ENCODE data around the gene CAMKK1.

The CAMKK1 gene

DNA sequence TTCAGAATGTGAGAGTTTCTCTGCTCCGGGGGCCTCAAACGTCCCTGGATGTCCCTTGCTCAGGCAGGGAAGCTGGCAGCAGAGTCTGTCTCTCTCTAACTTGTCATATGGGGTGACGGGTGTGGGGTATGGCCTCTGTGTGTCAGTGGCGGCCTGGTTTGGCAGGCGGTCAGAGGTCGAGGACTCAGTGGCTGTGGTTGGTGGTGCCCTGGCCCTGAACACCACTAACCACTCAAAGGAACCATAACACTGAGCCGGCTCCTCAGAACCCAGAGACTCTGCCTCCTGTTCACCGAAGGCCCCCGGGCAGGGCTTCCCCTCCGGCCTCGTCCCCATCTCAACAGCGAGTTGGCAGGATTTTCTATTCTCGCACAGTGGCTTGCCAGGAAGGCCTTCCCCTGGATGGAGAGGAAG, 22.7 kb upstream of the CAMKK1 start:
- TF ChIP-seq EZH2 (IDR thresholded peaks at IDR 0.05) = no peak
- TF ChIP-seq FOXP2 (optimal IDR thresholded peaks at IDR 0.05; ENCODE audit: control extremely low read depth, extremely low read length, insufficient read depth) = no peak
- TF ChIP-seq POLR2AphosphoS5 (IDR thresholded peaks at IDR 0.05; ENCODE audit: borderline replicate concordance, low read depth, low read length) = no peak
- no peak overlapping the region for H3K9ac ChIP-seq (ENCODE audit: insufficient read length)
- DNase-seq (ENCODE audit: low read depth, low spot score) = no peak
- H3K36me3 ChIP-seq (ENCODE audit: insufficient read depth, low read length) = no peaks in the 10 kb centered on the region
- no peak overlapping the region for H3K27ac ChIP-seq
- no peaks in the 10 kb centered on the region for H3K9me3 ChIP-seq (ENCODE audit: low read depth, low read length)
- H3K4me3 ChIP-seq = no peak overlapping the region

DNA sequence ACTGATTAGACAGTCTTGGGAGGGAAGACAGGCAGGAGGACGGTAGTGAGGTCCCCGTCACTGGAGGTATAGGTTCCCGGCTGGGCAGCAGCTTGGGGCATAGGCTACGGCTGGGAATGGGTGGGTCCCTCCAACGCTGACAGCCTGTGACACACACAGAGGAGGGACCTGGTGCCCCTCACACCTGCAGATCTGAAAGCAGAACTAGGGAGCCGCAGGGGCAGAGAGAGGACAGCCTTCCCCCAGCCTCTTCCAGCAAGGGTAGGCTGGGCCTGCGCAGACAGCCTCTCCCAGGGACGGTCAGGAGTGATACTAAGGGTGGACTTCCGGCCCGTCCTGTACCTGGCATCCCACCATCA, 21.4 kb upstream of the CAMKK1 start:
- Histone ChIP-seq H3K9ac (ENCODE audit: insufficient read length) (no peak overlapping the region), H3K9me3 (ENCODE audit: low read depth, low read length) (no peaks in the 10 kb centered on the region), H3K4me3 (no peak overlapping the region), H3K27ac (no peak overlapping the region), H3K36me3 (ENCODE audit: insufficient read depth, low read length) (no peaks in the 10 kb centered on the region)
- TF ChIP-seq FOXP2 (optimal IDR thresholded peaks at IDR 0.05; ENCODE audit: control extremely low read depth, extremely low read length, insufficient read depth) = no peak
- TF ChIP-seq EZH2 (IDR thresholded peaks at IDR 0.05) = no peak
- TF ChIP-seq POLR2AphosphoS5 (IDR thresholded peaks at IDR 0.05; ENCODE audit: borderline replicate concordance, low read depth, low read length) = no peak
- no peak for DNase-seq (ENCODE audit: low read depth, low spot score)

DNA sequence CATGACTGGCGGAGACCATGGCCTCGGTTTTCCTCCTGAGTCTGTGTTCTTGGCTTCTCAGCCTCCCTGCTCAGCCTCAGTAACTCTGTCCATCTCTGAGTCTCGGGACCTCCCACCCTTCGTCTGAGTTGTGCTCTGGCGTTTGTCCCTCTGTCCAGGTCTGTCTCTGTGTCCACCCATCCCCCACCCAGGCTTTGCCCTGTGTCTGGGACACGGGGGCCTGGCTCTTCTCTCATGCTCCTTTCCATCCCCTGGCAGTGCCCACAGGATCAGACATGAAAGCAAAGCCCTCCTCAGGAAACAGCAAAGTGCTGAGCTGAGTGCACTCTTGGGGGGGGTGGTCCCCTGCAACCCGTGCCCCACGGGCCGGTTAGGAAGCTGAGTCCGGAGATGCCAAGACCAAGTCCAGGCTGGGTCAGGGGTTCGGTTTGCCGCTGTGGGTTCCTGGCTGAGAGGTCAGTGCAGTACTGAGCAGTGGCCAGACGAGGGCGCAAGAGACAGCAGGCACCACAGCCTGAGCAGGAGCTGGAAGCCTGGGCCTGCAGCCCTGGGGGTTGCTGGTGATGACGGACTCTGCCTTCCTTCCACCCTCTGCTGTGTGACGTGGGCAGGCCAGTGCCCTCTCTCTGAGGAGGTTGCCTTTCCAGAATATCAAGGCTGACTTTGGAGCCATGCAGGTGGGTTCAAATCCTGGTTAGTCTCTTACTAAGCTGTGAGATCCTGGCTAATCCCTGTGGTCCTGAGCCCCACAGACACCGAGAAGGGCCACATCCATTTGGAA, 20.9 kb upstream of the CAMKK1 start:
- Histone ChIP-seq H3K9ac (ENCODE audit: insufficient read length) (no peak overlapping the region), H3K27ac (no peak overlapping the region), H3K36me3 (ENCODE audit: insufficient read depth, low read length) (no peaks in the 10 kb centered on the region), H3K4me3 (no peak overlapping the region), H3K9me3 (ENCODE audit: low read depth, low read length) (no peaks in the 10 kb centered on the region)
- no peak for DNase-seq (ENCODE audit: low read depth, low spot score)
- no peak for TF ChIP-seq POLR2AphosphoS5 (IDR thresholded peaks at IDR 0.05; ENCODE audit: borderline replicate concordance, low read depth, low read length)
- no peak for TF ChIP-seq FOXP2 (optimal IDR thresholded peaks at IDR 0.05; ENCODE audit: control extremely low read depth, extremely low read length, insufficient read depth)
- TF ChIP-seq EZH2 (IDR thresholded peaks at IDR 0.05) = no peak

DNA sequence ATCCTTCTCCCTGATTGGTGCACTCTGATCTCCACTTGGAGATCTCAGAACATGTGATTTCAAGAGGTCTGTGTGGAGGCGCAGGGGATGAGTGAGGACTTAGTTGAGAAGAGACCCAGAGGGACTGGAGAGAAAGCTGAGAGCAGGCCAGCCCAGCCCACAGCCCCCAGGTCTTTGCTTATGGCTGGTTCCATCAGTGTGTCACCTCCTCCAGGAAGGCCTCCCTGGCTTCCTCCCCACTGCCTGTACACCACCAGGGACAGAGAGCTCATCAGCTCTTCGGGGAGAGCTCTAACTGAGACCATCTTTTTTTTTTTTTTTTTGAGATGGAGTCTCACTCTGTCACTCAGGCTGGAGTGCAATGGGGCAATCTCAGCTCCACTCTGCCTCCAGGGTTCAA, 20.0 kb upstream of the CAMKK1 start:
- Histone ChIP-seq H3K27ac (no peak overlapping the region), H3K9ac (ENCODE audit: insufficient read length) (no peak overlapping the region), H3K4me3 (no peak overlapping the region), H3K9me3 (ENCODE audit: low read depth, low read length) (no peaks in the 10 kb centered on the region), H3K36me3 (ENCODE audit: insufficient read depth, low read length) (no peaks in the 10 kb centered on the region)
- DNase-seq (ENCODE audit: low read depth, low spot score) = no peak
- no peak for TF ChIP-seq EZH2 (IDR thresholded peaks at IDR 0.05)
- TF ChIP-seq FOXP2 (optimal IDR thresholded peaks at IDR 0.05; ENCODE audit: control extremely low read depth, extremely low read length, insufficient read depth) = no peak
- no peak for TF ChIP-seq POLR2AphosphoS5 (IDR thresholded peaks at IDR 0.05; ENCODE audit: borderline replicate concordance, low read depth, low read length)

DNA sequence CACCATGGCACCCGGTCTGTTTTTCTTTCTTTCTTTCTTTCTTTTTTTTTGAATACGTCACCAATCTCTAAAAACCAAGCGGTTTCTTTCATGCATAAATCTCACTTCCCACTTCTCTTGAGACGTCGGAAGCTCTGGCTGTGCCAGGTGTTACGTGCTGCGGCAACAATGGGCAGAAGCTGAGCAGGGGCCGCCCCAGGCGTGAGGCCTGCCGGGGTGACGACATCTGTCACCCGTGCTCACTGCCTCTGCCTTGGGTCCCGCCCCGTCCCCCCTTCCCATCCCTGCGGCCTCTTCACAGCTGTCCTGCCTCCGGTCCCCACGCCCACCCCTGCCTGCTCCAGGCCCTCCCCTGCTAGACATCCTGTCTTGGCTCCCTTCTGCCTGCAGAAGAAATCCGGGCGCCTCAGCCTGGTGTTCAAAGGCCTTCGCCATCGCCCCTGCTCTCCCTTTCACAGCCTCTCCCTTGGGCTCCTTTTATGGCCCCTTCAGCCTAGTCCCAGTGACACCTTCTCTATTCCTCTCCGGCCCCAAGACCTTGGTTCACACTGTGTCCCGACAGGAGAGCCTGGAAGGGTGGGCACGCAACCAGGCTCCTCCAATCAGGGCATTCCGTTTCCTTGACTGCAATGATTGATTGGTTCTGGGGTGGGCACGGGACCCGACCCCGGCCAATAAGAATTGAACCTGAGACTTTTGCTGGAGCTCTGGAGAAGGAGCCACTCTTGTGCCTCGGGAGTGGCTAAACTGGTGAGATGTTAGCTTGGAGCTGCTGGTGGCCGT, 18.6 kb upstream of the CAMKK1 start:
- DNase-seq (ENCODE audit: low read depth, low spot score) = no peak
- Histone ChIP-seq H3K9ac (ENCODE audit: insufficient read length) (no peak overlapping the region), H3K27ac (no peak overlapping the region), H3K36me3 (ENCODE audit: insufficient read depth, low read length) (no peaks in the 10 kb centered on the region), H3K4me3 (no peak overlapping the region), H3K9me3 (ENCODE audit: low read depth, low read length) (no peaks in the 10 kb centered on the region)
- TF ChIP-seq POLR2AphosphoS5 (IDR thresholded peaks at IDR 0.05; ENCODE audit: borderline replicate concordance, low read depth, low read length) (no peak), EZH2 (IDR thresholded peaks at IDR 0.05) (no peak), FOXP2 (optimal IDR thresholded peaks at IDR 0.05; ENCODE audit: control extremely low read depth, extremely low read length, insufficient read depth) (no peak)

DNA sequence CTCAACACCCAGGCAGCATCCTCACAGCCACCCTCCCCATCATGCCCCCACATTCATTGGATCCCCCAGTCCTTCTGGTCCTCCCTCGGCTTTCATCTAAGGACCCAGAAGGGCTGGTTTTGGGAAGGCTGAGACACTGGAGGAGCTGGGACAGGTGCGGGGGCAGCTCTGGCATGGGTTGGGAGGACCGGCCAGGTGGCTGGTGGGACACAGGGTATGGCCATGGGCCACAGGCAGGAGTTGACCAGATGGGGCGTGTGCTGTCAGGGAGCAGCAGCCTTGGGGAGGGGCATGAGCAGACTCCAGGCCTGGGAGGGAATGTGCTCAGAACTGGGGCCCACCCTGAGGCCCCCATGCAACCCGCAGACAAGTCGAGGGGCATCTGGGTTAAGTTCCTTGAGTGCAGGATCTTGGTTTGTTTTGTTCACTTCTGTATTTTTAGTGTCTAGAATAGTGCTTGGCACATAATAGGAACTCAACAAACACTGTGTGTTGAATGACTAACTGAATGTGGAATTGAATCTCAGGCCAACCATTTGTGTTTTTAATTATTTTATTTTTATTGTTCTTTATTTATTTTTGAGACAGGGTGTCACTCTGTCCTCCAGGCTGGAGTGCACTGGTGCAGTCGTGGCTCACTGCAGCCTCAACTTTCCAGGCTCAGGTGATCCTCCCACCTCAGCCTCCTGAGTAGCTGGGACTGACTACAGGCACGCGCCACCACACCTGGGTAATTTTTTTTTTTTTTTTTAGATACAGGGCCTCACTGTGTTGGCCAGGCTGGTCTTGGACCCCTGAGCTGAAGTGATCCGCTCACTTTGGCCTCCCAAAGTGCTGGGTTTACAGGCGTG, 17.8 kb upstream of the CAMKK1 start:
- Histone ChIP-seq H3K4me3 (no peak overlapping the region), H3K9me3 (ENCODE audit: low read depth, low read length) (no peaks in the 10 kb centered on the region), H3K27ac (no peak overlapping the region), H3K36me3 (ENCODE audit: insufficient read depth, low read length) (no peaks in the 10 kb centered on the region), H3K9ac (ENCODE audit: insufficient read length) (no peak overlapping the region)
- no peak for DNase-seq (ENCODE audit: low read depth, low spot score)
- TF ChIP-seq FOXP2 (optimal IDR thresholded peaks at IDR 0.05; ENCODE audit: control extremely low read depth, extremely low read length, insufficient read depth) (no peak), EZH2 (IDR thresholded peaks at IDR 0.05) (no peak), POLR2AphosphoS5 (IDR thresholded peaks at IDR 0.05; ENCODE audit: borderline replicate concordance, low read depth, low read length) (no peak)

DNA sequence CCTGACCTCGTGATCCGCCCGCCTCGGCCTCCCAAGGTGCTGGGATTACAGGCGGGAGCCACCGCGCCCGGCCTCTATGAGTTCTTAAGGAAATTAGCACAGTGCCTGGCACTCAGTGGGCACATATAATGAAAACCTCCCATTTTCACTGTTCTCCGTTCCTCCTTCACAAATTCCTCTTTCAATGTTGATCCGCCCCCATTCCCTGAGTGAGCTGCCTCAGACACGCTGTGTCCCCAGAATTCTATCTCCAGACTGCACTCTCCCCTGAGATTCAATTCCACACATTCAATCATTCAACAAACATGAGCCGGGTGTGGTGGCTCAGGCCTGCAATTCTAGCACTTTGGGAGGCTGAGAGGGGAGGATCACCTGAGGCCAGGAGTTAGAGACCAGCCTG, 16.4 kb upstream of the CAMKK1 start:
- Histone ChIP-seq H3K4me3 (no peak overlapping the region), H3K9ac (ENCODE audit: insufficient read length) (no peak overlapping the region), H3K36me3 (ENCODE audit: insufficient read depth, low read length) (no peaks in the 10 kb centered on the region), H3K9me3 (ENCODE audit: low read depth, low read length) (no peaks in the 10 kb centered on the region), H3K27ac (no peak overlapping the region)
- no peak for TF ChIP-seq POLR2AphosphoS5 (IDR thresholded peaks at IDR 0.05; ENCODE audit: borderline replicate concordance, low read depth, low read length)
- TF ChIP-seq EZH2 (IDR thresholded peaks at IDR 0.05) = no peak
- no peak for TF ChIP-seq FOXP2 (optimal IDR thresholded peaks at IDR 0.05; ENCODE audit: control extremely low read depth, extremely low read length, insufficient read depth)
- DNase-seq (ENCODE audit: low read depth, low spot score) = no peak

Measured in SK-N-MC (cell line).